Neutrophil (primary cell): ENCODE data around the gene CD27.

Experiments used
- H3K27ac ChIP-seq: fragments of 200-600 bp; sonication (generic); 2 replicates; pipeline ENCODE4 v1.5.1; 2016; ENCODE audit warnings: mild to moderate bottlenecking, moderate library complexity
- H3K27me3 ChIP-seq: fragments of 200-600 bp; sonication (generic); 2 replicates; pipeline ENCODE4 v1.6.0; 2016; ENCODE audit warnings: mild to moderate bottlenecking
- H3K36me3 ChIP-seq: fragments of 200-600 bp; sonication (generic); 2 replicates; pipeline ENCODE4 v1.5.1; 2017
- H3K4me1 ChIP-seq, 2 experiments: fragments of 200-600 bp in 1 of 2; sonication (generic) in 1 of 2; 1 replicate in 1 of 2; 2 replicates in 1 of 2; pipeline versions ENCODE4 v1.5.1 to v1.6.1; 2013 to 2016; ENCODE audit warnings: low read depth in 1 of 2, low read length in 1 of 2, mild to moderate bottlenecking in 1 of 2, moderate library complexity in 1 of 2; ENCODE audit not compliant: control insufficient read depth in 1 of 2, insufficient read depth in 1 of 2
- H3K4me3 ChIP-seq, 2 experiments: fragments of 200-600 bp in 1 of 2; sonication (generic) in 1 of 2; 1 replicate in 1 of 2; 2 replicates in 1 of 2; pipeline ENCODE4 v1.5.1; 2013 to 2016; ENCODE audit warnings: low read depth in 1 of 2, low read length in 1 of 2, mild to moderate bottlenecking in 1 of 2, moderate library complexity in 1 of 2
- H3K9me3 ChIP-seq: fragments of 200-600 bp; sonication (generic); 2 replicates; pipeline ENCODE4 v1.5.1; 2016
- TF ChIP-seq, protein P1 (sequence below): fragments of 200-600 bp; sonication (generic); IDR thresholded peaks from 2 replicates; pipeline ENCODE4 v1.5.1; 2016; ENCODE audit warnings: antibody characterized with exemption

CD27 gene

DNA sequence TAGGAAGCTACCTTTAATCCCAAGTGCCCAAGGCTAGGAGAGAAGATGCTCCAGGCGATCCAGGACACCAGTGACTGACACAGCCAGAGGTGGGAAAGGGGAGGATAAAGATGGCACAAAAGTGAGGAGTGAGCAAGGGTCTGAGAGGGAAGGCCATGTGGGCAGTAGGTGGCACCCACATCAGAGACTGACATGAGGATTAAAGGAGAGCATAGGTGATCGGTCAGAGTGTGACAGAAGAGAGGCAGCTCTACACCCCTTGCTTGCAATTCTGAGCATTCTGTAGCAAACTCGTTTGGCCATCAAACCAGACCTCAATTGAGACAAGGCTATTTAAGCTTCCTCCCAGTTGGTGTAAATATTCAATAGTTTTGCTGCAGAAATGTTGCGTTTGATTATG lies 724 bp upstream of the CD27 start:
- H3K27ac ChIP-seq, result no peak overlapping the region
- H3K4me3 ChIP-seq, result no peak overlapping the region
- no peaks in the 10 kb centered on the region for H3K27me3 ChIP-seq
- H3K9me3 ChIP-seq, result no peaks in the 10 kb centered on the region
- H3K4me1 ChIP-seq, result no peaks in the 10 kb centered on the region
- no peaks in the 10 kb centered on the region for H3K36me3 ChIP-seq
- TF ChIP-seq, protein P1, sequence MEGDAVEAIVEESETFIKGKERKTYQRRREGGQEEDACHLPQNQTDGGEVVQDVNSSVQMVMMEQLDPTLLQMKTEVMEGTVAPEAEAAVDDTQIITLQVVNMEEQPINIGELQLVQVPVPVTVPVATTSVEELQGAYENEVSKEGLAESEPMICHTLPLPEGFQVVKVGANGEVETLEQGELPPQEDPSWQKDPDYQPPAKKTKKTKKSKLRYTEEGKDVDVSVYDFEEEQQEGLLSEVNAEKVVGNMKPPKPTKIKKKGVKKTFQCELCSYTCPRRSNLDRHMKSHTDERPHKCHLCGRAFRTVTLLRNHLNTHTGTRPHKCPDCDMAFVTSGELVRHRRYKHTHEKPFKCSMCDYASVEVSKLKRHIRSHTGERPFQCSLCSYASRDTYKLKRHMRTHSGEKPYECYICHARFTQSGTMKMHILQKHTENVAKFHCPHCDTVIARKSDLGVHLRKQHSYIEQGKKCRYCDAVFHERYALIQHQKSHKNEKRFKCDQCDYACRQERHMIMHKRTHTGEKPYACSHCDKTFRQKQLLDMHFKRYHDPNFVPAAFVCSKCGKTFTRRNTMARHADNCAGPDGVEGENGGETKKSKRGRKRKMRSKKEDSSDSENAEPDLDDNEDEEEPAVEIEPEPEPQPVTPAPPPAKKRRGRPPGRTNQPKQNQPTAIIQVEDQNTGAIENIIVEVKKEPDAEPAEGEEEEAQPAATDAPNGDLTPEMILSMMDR, result no peak

DNA sequence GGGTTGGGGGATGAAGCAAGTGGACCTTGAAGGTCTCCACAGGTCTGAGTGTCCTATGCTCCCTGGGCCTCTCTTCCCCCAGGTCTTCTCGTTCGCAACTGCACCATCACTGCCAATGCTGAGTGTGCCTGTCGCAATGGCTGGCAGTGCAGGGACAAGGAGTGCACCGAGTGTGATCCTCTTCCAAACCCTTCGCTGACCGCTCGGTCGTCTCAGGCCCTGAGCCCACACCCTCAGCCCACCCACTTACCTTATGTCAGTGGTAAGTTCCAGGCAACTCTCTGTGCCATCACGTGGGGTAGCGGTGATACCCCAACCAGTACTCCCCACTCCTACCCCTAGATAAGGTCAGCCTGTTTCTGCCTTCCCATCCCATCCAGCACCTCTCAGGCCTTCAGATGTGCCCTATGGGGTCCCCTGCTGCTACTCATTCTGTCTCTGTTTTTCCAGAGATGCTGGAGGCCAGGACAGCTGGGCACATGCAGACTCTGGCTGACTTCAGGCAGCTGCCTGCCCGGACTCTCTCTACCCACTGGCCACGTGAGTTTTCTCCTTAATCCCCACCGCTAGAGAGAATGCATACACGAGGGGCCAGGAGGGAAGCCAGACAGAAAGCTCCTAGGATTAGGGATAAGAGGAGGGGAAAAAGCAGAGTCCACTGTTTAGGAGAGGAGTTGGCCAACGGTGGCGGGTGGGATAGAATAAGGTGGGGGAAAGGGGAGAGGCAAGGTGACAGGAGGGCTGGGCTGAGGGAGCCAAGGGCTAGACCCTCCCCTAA lies 5.5 kb downstream of the CD27 start:
- no peaks in the 10 kb centered on the region for H3K27me3 ChIP-seq
- H3K4me1 ChIP-seq, result peaks cover 24 to 29% of the 10 kb centered on the region in 2 experiments
- H3K27ac ChIP-seq, result peak overlapping the region; percentile 93
- no peaks in the 10 kb centered on the region for H3K9me3 ChIP-seq
- TF ChIP-seq, protein P1, result no peak
- H3K4me3 ChIP-seq, result peak overlapping the region; percentile 79 to 87
- peaks cover 23% of the 10 kb centered on the region for H3K36me3 ChIP-seq

GRCh38 chr12:6450869-6451347 lies 6.2 kb downstream of the CD27 start:
- H3K36me3 ChIP-seq, result peaks cover 26% of the 10 kb centered on the region
- TF ChIP-seq, protein P1, result no peak
- H3K4me3 ChIP-seq, result peak overlapping the region; percentile 79 to 87
- peak overlapping the region; percentile 93 for H3K27ac ChIP-seq
- no peaks in the 10 kb centered on the region for H3K27me3 ChIP-seq
- peaks cover 24 to 29% of the 10 kb centered on the region in 2 experiments for H3K4me1 ChIP-seq
- H3K9me3 ChIP-seq, result no peaks in the 10 kb centered on the region

DNA sequence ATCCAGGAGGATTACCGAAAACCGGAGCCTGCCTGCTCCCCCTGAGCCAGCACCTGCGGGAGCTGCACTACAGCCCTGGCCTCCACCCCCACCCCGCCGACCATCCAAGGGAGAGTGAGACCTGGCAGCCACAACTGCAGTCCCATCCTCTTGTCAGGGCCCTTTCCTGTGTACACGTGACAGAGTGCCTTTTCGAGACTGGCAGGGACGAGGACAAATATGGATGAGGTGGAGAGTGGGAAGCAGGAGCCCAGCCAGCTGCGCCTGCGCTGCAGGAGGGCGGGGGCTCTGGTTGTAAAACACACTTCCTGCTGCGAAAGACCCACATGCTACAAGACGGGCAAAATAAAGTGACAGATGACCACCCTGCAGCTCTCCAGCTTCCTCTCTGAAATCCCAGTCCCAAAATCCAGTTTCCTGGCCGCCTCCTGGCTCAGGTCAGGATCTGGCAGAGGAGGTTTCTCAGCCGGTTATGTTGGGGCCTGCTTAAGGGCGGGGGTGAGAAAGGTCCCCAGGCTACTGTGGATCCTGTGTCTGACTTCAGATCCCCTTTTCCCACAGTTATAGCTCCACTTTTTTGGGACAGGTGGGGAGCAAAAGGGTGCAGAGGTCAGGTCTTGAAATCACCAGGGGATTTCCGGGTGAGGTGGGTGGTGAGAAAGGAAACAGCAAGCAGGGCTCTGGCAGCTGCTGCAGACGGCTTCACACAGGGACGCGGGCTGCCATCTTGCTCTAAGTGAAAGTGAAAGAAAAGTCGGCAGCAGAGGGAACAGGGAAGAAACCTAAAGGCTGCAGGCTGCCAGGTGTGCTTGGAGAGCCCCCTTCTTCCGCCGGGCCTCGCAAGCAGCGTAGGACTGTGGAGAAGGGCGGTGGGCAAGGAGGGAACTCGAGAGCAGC lies 6.8 kb downstream of the CD27 start, which contains the start of gene TAPBPL:
TSS of gene TAPBPL (plus strand) at position 695 of the 897 bp plus-strand sequence. CDS start 207 bp downstream, outside the sequence.
- H3K36me3 ChIP-seq, result peaks cover 27% of the 10 kb centered on the region
- H3K27me3 ChIP-seq, result no peaks in the 10 kb centered on the region
- H3K27ac ChIP-seq, result peak within 1 kb of the TSS; percentile 93
- TF ChIP-seq, protein P1, result no peak
- H3K4me1 ChIP-seq, result peaks cover 24 to 29% of the 10 kb centered on the region in 2 experiments
- no peaks in the 10 kb centered on the region for H3K9me3 ChIP-seq
- peak within 1 kb of the TSS; percentile 79 to 87 for H3K4me3 ChIP-seq

- peak overlapping the region; percentile 79 to 87 for H3K4me3 ChIP-seq
- no peaks in the 10 kb centered on the region for H3K9me3 ChIP-seq
- H3K27ac ChIP-seq, result peak overlapping the region; percentile 93
- H3K36me3 ChIP-seq, result peaks cover 35% of the 10 kb centered on the region
- TF ChIP-seq, protein P1, result no peak
- H3K27me3 ChIP-seq, result no peaks in the 10 kb centered on the region
- peaks cover 27 to 29% of the 10 kb centered on the region in 2 experiments for H3K4me1 ChIP-seq
Measured at GRCh38 chr12:6452245-6452943, 7.6 kb downstream of the CD27 start.
